ENCODE results near the gene ACYP2.

- TF ChIP-seq TAF1 (IDR thresholded peaks at IDR 0.05; ENCODE audit: borderline replicate concordance, insufficient read depth, low read length) (no peak), REST (IDR thresholded peaks at IDR 0.05; ENCODE audit: insufficient read depth in 1 of 2, low read depth in 2 of 2, low read length in 2 of 2) (no peak), SIN3A (IDR thresholded peaks at IDR 0.05; ENCODE audit: borderline replicate concordance, insufficient read depth, low read length) (no peak), POLR2AphosphoS5 (IDR thresholded peaks at IDR 0.05; ENCODE audit: low read depth, low read length) (no peak), FOXP2 (optimal IDR thresholded peaks at IDR 0.05; ENCODE audit: borderline replicate concordance, extremely low read depth, extremely low read length, insufficient read depth) (no peak)
Observed at GRCh38 chr2:54336977-54337255, 221.5 kb downstream of the ACYP2 start.

All from PFSK-1 (cell line).